HG03108 (cell line): Measurements from ENCODE around the gene SUB1.
"Not testable (repeated sequence)": the region's sequence is repeated elsewhere in the genome, so short reads cannot be mapped to it uniquely, and the experiment has no call there.

ENCODE experiments used
- ATAC-seq: cut with Tn5 transposase; IDR thresholded peaks from one replicate; pipeline ENCODE4 v1.9.1; 2021; ENCODE audit warnings: moderate library complexity; ENCODE audit not compliant: unreplicated experiment

The SUB1 gene

GRCh38 chr5:32563614-32564013 is 21.7 kb upstream of the SUB1 start:
- no peak for ATAC-seq

GRCh38 chr5:32565145-32565544 is 20.2 kb upstream of the SUB1 start:
- ATAC-seq: no peak

- ATAC-seq: no peak
Measured at GRCh38 chr5:32566319-32567111, 18.8 kb upstream of the SUB1 start.

GRCh38 chr5:32571128-32571527 is 14.2 kb upstream of the SUB1 start:
- no peak for ATAC-seq

DNA sequence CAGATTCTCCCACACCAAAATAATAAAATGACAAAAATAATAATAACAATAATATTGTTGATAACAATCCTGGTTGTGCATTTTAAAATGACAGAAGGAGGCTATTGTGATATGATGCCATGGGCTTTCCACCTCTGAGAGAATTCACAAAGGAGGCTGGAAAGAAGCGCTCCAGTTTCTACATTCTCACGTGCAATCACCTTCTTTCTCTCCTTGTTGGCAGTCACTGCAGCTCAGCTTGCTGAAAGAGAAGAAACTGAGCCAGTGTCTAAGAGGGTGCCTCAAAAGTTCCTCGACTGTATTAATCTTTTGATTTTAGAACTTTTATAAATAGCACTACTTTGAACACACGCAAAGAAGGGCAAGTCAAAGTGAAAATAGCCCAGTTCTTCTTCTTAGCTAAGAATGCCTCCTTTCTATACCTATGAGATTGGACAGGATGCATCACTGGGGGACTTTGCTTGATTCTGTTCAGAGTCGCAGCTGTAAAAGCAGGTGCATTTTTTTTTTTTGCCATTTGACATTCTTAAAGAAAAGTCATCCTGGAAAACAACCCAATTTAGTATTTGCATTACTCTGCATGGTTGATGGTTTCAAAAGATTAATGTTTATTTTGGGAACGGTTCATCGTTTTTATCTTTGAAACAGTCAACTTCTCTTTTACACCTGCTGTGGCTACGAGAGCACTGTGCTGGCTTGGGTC is 12.4 kb upstream of the SUB1 start:
- peak; percentile 93 for ATAC-seq

DNA sequence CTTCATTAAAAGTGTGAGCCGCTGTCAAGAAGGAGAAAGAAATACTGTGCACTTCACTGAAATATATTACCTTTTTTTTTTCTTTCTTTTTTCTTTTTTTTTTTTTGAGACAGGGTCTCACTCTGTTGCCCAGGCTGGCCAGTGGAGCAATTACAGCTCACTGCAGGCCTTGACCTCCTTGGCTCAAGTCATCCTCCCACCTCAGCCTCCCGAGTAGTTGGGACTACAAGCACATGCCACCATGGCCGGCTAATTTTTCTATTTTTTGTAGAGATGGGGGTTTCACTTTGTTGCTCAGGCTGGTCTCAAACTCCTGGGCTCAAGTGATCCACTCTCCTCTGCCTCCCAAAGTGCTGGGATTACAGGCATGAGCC is 11.9 kb upstream of the SUB1 start:
- not testable (repeated sequence) for ATAC-seq

DNA sequence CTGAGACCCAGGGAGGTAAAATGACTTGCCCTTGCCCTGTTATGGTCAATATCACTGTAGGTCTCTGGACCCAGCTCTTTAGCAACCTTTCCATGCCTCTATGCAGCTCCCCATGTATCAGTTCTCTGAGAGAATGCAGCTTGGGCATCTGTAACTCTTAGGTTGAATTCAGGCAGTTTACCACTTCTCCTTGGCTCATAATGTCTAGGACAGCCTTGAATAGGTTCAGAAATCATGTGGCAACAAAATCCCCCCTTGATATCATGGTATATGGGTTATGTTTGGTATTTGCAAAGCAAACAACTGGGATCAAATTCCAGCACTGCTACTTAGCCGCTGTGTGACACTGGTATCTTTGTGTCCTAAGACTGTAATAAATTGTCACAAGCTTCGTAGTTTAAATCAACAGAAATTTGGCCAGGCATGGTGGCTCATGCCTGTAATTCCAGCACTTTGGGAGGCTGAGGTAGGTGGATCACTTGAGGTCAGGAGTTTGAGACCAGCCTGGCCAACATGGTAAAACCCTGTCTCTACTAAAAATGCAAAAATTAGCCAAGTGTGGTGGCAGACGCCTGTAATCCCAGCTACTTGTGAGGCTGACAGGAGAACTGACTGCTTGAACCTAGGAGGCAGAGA is 10.7 kb upstream of the SUB1 start:
- ATAC-seq: no peak

DNA sequence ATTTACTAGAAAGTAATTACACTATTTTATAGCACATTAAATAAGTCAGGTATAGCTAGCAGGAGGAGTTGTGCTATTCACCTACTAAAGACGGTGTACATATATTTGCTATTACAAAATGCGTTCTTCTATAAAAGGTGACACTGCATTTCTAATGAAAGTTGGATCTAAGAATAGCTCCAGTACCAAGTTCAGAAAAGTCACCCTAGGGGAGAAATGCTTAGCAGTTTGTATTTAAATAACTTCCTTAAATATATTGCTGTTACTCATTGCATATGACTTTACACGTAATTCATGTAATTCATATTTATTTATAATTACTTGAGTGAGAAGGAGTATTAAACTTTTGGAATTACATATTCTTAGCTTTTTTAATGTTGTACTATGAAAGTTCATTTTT is 7.0 kb upstream of the SUB1 start:
- ATAC-seq: no peak

- ATAC-seq: no peak
Measured at GRCh38 chr5:32578764-32579163, 6.6 kb upstream of the SUB1 start.

- ATAC-seq: no peak
Measured at GRCh38 chr5:32581010-32581785, 4.2 kb upstream of the SUB1 start.

GRCh38 chr5:32583582-32584232 is 1.6 kb upstream of the SUB1 start:
- peak; percentile 76 for ATAC-seq

- no peak for ATAC-seq
Measured at GRCh38 chr5:32584646-32585045, 711 bp upstream of the SUB1 start.

DNA sequence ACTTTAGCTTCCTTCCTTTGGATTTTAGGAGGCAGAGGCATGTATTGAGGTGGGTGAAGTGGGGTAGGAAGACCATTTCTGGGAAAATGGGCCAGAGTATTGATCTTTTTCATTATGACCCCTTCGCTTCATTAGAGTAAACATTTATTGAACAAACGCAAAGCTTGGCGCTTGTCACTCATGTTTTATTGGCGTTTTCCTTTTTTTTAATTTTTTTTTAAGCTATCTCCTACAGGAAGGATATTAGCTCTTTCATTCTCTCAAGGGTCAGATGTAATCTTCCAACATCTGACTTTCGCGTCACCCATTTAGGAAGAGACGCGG is 273 bp upstream of the SUB1 start:
- no peak for ATAC-seq

DNA sequence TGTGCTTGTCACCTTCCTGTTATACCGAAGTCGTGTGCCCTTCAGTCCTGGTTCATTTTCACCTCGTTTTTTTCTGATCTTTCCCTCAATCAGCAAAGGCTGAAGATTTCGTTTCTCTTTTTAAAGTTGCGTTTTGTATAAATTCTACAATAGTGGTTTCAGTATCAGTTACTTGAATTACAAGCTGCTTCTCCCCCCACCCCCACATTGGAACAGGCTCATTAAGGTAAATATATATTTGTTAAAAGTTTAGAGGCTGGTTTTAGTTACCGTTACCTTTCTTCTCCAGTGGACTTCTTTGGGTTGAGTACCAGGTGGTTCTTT is 881 bp downstream of the SUB1 start:
- peak; percentile 14 for ATAC-seq

DNA sequence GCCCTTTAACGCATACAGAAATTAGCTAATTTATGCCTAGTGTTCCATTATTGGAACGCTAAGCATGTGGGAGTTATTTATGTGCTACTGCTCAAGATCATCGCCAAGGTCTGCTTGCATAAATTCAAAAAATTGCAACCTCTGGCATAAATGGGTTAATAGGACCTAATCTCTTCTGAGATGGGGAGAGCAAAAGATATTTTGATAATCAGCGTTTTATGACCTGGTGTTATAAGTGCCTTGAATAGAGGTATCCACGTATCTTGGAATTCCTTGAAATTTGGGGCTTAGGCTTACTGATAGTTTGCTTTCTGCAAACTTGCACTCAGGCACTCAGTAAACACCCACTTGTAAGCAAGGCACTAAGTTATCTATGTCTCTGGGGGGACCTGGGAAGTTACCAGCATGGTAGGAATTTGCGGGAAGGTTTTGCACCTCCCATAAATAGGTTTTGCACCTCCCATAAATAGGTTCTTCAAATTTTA is 1.8 kb downstream of the SUB1 start:
- ATAC-seq: no peak

- no peak for ATAC-seq
Measured at GRCh38 chr5:32589416-32589815, 4.1 kb downstream of the SUB1 start.

DNA sequence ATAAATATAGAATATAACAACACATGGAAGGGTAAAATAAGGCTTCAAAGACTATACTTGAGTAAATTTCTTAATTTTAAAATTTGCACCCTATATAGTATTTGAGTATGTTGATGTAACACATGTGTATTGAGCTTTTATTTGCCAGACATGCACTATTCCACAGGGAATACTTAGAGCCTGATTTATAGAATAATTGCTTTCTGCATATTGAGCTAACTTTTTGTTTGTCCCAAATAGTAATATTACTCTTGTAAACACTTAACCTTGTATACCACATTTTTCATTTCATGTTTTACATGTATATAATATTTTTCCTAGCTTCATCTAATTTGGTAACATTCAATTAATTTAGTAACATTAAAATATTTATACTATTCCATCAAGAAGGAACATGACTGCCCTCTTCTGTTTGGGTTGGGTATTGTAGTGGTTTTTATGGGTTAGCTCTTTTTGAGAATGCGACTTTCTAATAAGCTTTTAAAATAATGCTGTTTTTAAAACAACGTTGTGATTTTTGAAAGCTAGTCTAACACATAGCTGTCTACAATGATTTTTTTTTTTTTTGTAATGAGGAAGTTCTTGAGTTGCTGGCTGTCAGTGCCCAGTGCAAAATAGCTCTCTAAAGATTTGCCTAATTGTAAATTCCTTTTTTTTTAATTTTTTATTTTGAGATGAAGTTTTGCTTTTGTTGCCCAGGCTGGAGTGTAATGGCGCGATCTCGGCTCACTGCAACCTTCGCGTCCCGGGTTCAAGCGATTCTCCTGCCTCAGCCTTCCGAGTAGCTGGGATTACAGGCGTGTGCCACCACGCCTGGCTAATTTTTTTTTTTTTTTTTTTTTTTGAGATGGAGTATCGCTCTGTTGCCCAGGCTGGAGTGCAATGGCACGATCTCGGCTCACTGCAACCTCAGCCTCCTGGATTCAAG is 4.8 kb downstream of the SUB1 start:
- no peak for ATAC-seq

- no peak for ATAC-seq
Measured at GRCh38 chr5:32595118-32595517, 9.8 kb downstream of the SUB1 start.

DNA sequence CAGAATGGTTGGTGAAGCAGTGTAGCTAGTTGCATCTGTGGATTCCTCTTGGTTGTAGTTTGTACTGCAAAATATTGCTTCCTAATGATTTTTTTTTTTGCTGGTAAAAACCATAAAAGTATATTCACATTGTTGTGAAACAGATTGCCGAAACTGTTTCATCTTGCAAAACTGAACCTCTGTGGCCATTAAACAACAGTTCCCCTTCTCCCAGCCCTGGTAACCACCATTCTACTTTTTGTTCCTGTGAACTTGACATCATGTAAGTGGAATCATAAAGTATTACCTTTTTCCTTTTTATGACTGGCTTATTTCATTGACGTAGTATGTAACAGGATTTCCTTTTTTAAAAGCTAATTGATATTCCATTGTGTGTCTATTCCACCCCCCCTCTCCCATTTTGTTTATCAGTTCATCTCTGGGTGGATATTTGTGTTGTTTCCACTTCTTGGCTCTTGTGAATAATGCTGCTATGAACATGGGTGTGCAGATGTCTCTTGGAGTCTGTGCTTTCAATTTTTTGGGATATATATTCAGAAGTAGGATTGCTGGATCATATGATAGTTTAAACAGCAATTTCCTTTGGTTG is 11.8 kb downstream of the SUB1 start:
- ATAC-seq: no peak
